ENCODE measurements around the gene KCNC1.

DNA sequence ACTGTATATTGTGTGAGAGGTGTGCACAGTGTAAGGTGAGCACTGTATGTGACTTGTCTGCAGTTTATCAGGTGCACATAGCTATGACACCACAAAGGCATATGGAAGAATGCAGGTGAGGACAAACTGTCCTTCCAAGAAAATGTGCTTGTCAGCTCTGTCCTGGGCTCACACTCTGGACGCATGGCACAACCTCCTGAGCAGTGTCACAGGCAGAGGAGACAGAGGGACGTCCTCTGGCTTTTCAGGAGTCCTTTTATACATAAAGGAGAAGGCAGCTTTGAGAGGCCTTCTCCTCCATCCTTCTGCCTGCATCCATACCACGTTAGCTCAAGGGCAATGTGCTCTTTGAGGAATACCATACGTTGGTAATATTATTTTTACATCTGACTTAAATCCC lies 22.7 kb upstream of the KCNC1 start:
- TF ChIP-seq POLR2A (IDR thresholded peaks at IDR 0.05) = no peak
- TF ChIP-seq, protein P1, sequence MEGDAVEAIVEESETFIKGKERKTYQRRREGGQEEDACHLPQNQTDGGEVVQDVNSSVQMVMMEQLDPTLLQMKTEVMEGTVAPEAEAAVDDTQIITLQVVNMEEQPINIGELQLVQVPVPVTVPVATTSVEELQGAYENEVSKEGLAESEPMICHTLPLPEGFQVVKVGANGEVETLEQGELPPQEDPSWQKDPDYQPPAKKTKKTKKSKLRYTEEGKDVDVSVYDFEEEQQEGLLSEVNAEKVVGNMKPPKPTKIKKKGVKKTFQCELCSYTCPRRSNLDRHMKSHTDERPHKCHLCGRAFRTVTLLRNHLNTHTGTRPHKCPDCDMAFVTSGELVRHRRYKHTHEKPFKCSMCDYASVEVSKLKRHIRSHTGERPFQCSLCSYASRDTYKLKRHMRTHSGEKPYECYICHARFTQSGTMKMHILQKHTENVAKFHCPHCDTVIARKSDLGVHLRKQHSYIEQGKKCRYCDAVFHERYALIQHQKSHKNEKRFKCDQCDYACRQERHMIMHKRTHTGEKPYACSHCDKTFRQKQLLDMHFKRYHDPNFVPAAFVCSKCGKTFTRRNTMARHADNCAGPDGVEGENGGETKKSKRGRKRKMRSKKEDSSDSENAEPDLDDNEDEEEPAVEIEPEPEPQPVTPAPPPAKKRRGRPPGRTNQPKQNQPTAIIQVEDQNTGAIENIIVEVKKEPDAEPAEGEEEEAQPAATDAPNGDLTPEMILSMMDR (IDR thresholded peaks at IDR 0.05) = no peak
- no peak for TF ChIP-seq POLR2AphosphoS5 (IDR thresholded peaks at IDR 0.05)
